T-helper 1 cell treated with Interleukin-12 subunit alpha and Interleukin-12 subunit beta and Interleukin-4 antibody, amounts not matched to agents 30 μg/mL and 1 μg/mL, for 36 hours (primary cell): ENCODE data around the gene DOCK3.
"Not testable (repeated sequence)": the region's sequence is repeated elsewhere in the genome, so short reads cannot be mapped to it uniquely, and the experiment has no call there.

Experiments used
- H3K27ac Mint-ChIP-seq: one replicate; pipeline ENCODE4 v1.8.0; 2021; ENCODE audit warnings: mild to moderate bottlenecking, mixed read lengths
- H3K27me3 Mint-ChIP-seq: one replicate; pipeline ENCODE4 v1.8.0; 2021; ENCODE audit warnings: low read depth, mixed read lengths
- H3K36me3 Mint-ChIP-seq: one replicate; pipeline ENCODE4 v1.8.0; 2021; ENCODE audit warnings: low read depth, mixed read lengths
- H3K4me1 Mint-ChIP-seq: one replicate; pipeline ENCODE4 v1.8.0; 2021; ENCODE audit warnings: low read depth, mixed read lengths
- H3K4me3 Mint-ChIP-seq: one replicate; pipeline ENCODE4 v1.8.0; 2021; ENCODE audit warnings: mild to moderate bottlenecking, moderate library complexity, mixed read lengths
- H3K9me3 Mint-ChIP-seq: one replicate; pipeline ENCODE4 v1.8.0; 2021; ENCODE audit warnings: mixed read lengths

DOCK3 gene

GRCh38 chr3:50890688-50891344, 216.1 kb downstream of the DOCK3 start:
- H3K4me1 Mint-ChIP-seq = no peaks in the 10 kb centered on the region
- no peak overlapping the region for H3K4me3 Mint-ChIP-seq
- H3K9me3 Mint-ChIP-seq = peaks cover 5% of the 10 kb centered on the region
- H3K36me3 Mint-ChIP-seq = no peaks in the 10 kb centered on the region
- no peak overlapping the region for H3K27ac Mint-ChIP-seq
- no peaks in the 10 kb centered on the region for H3K27me3 Mint-ChIP-seq

- H3K36me3 Mint-ChIP-seq, H3K9me3 Mint-ChIP-seq, H3K4me3 Mint-ChIP-seq, H3K4me1 Mint-ChIP-seq, H3K27ac Mint-ChIP-seq, H3K27me3 Mint-ChIP-seq: not testable (repeated sequence)
Observed at GRCh38 chr3:50901097-50901496, 226.4 kb downstream of the DOCK3 start.

GRCh38 chr3:50912746-50913145, 238.0 kb downstream of the DOCK3 start:
- Mint-ChIP-seq H3K36me3 (no peaks in the 10 kb centered on the region), H3K4me3 (no peak overlapping the region), H3K27ac (no peak overlapping the region), H3K27me3 (peaks cover 17% of the 10 kb centered on the region), H3K4me1 (no peaks in the 10 kb centered on the region), H3K9me3 (peaks cover 3% of the 10 kb centered on the region)

- no peak overlapping the region for H3K4me3 Mint-ChIP-seq
- no peaks in the 10 kb centered on the region for H3K36me3 Mint-ChIP-seq
- H3K27ac Mint-ChIP-seq = no peak overlapping the region
- H3K9me3 Mint-ChIP-seq = peaks cover under 1% of the 10 kb centered on the region
- peaks cover 12% of the 10 kb centered on the region for H3K27me3 Mint-ChIP-seq
- H3K4me1 Mint-ChIP-seq = no peaks in the 10 kb centered on the region
Observed at GRCh38 chr3:50913260-50913659, 238.5 kb downstream of the DOCK3 start.

- not testable (repeated sequence) for H3K27ac Mint-ChIP-seq, H3K27me3 Mint-ChIP-seq, H3K4me3 Mint-ChIP-seq, H3K9me3 Mint-ChIP-seq, H3K36me3 Mint-ChIP-seq, H3K4me1 Mint-ChIP-seq
Observed at GRCh38 chr3:50922071-50922470, 247.3 kb downstream of the DOCK3 start.

- no peaks in the 10 kb centered on the region for H3K9me3 Mint-ChIP-seq
- H3K27me3 Mint-ChIP-seq = peaks cover 7% of the 10 kb centered on the region
- no peaks in the 10 kb centered on the region for H3K4me1 Mint-ChIP-seq
- H3K4me3 Mint-ChIP-seq = no peak overlapping the region
- no peaks in the 10 kb centered on the region for H3K36me3 Mint-ChIP-seq
- H3K27ac Mint-ChIP-seq = no peak overlapping the region
Observed at GRCh38 chr3:50923955-50924354, 249.2 kb downstream of the DOCK3 start.

GRCh38 chr3:50924638-50925037, 249.9 kb downstream of the DOCK3 start:
- Mint-ChIP-seq H3K9me3 (no peaks in the 10 kb centered on the region), H3K36me3 (no peaks in the 10 kb centered on the region), H3K4me1 (no peaks in the 10 kb centered on the region), H3K27me3 (peaks cover 8% of the 10 kb centered on the region), H3K27ac (no peak overlapping the region), H3K4me3 (no peak overlapping the region)

- Mint-ChIP-seq H3K9me3 (no peaks in the 10 kb centered on the region), H3K27ac (no peak overlapping the region), H3K36me3 (no peaks in the 10 kb centered on the region), H3K27me3 (peaks cover 5% of the 10 kb centered on the region), H3K4me1 (no peaks in the 10 kb centered on the region), H3K4me3 (no peak overlapping the region)
Observed at GRCh38 chr3:50926868-50927267, 252.1 kb downstream of the DOCK3 start.

- Mint-ChIP-seq H3K4me1 (no peaks in the 10 kb centered on the region), H3K27ac (no peak overlapping the region), H3K4me3 (no peak overlapping the region), H3K36me3 (no peaks in the 10 kb centered on the region), H3K27me3 (peaks cover 5% of the 10 kb centered on the region), H3K9me3 (peaks cover 8% of the 10 kb centered on the region)
Observed at GRCh38 chr3:50930371-50931208, 255.9 kb downstream of the DOCK3 start.

GRCh38 chr3:50932918-50933317, 258.2 kb downstream of the DOCK3 start:
- H3K27me3 Mint-ChIP-seq, H3K4me1 Mint-ChIP-seq, H3K4me3 Mint-ChIP-seq, H3K27ac Mint-ChIP-seq, H3K36me3 Mint-ChIP-seq: not testable (repeated sequence)
- H3K9me3 Mint-ChIP-seq = peaks cover 16% of the 10 kb centered on the region

- Mint-ChIP-seq H3K4me1 (no peaks in the 10 kb centered on the region), H3K4me3 (no peak overlapping the region), H3K9me3 (peaks cover 16% of the 10 kb centered on the region), H3K36me3 (no peaks in the 10 kb centered on the region), H3K27me3 (peaks cover 6% of the 10 kb centered on the region), H3K27ac (no peak overlapping the region)
Observed at GRCh38 chr3:50936389-50936788, 261.7 kb downstream of the DOCK3 start.

GRCh38 chr3:50947419-50947818, 272.7 kb downstream of the DOCK3 start:
- H3K4me1 Mint-ChIP-seq = peaks cover 16% of the 10 kb centered on the region
- no peak overlapping the region for H3K27ac Mint-ChIP-seq

GRCh38 chr3:50950591-50950990, 275.9 kb downstream of the DOCK3 start:
- H3K9me3 Mint-ChIP-seq = no peaks in the 10 kb centered on the region
- peaks cover 16% of the 10 kb centered on the region for H3K4me1 Mint-ChIP-seq
- H3K4me3 Mint-ChIP-seq = peak overlapping the region; percentile 70
- peak overlapping the region; percentile 33 for H3K27ac Mint-ChIP-seq
- H3K36me3 Mint-ChIP-seq = no peaks in the 10 kb centered on the region
- H3K27me3 Mint-ChIP-seq = peaks cover 16% of the 10 kb centered on the region

More at GRCh38 chr3:50947419-50947818, 272.7 kb downstream of the DOCK3 start:
- no peak overlapping the region for H3K4me3 Mint-ChIP-seq
- H3K36me3 Mint-ChIP-seq = no peaks in the 10 kb centered on the region
- H3K27me3 Mint-ChIP-seq = peaks cover 14% of the 10 kb centered on the region
- no peaks in the 10 kb centered on the region for H3K9me3 Mint-ChIP-seq

- H3K4me3 Mint-ChIP-seq = no peak overlapping the region
- no peaks in the 10 kb centered on the region for H3K9me3 Mint-ChIP-seq
- peaks cover 14% of the 10 kb centered on the region for H3K27me3 Mint-ChIP-seq
- no peak overlapping the region for H3K27ac Mint-ChIP-seq
- no peaks in the 10 kb centered on the region for H3K36me3 Mint-ChIP-seq
- H3K4me1 Mint-ChIP-seq = peaks cover 16% of the 10 kb centered on the region
Observed at GRCh38 chr3:50953825-50954414, 279.2 kb downstream of the DOCK3 start.

GRCh38 chr3:50961386-50961785, 286.7 kb downstream of the DOCK3 start:
- Mint-ChIP-seq H3K9me3 (no peaks in the 10 kb centered on the region), H3K27ac (no peak overlapping the region), H3K27me3 (peaks cover 51% of the 10 kb centered on the region), H3K36me3 (no peaks in the 10 kb centered on the region), H3K4me1 (peaks cover 3% of the 10 kb centered on the region), H3K4me3 (no peak overlapping the region)
